HG03025 (cell line): ENCODE results near the gene SCML2.
"Not testable (repeated sequence)": the region's sequence is repeated elsewhere in the genome, so short reads cannot be mapped to it uniquely, and the experiment has no call there.

Experiments used
- ATAC-seq: cut with Tn5 transposase; IDR thresholded peaks from one replicate; pipeline ENCODE4 v1.9.1; 2021; ENCODE audit warnings: mild to moderate bottlenecking, moderate library complexity; ENCODE audit not compliant: unreplicated experiment, low FRiP score

SCML2 gene

DNA sequence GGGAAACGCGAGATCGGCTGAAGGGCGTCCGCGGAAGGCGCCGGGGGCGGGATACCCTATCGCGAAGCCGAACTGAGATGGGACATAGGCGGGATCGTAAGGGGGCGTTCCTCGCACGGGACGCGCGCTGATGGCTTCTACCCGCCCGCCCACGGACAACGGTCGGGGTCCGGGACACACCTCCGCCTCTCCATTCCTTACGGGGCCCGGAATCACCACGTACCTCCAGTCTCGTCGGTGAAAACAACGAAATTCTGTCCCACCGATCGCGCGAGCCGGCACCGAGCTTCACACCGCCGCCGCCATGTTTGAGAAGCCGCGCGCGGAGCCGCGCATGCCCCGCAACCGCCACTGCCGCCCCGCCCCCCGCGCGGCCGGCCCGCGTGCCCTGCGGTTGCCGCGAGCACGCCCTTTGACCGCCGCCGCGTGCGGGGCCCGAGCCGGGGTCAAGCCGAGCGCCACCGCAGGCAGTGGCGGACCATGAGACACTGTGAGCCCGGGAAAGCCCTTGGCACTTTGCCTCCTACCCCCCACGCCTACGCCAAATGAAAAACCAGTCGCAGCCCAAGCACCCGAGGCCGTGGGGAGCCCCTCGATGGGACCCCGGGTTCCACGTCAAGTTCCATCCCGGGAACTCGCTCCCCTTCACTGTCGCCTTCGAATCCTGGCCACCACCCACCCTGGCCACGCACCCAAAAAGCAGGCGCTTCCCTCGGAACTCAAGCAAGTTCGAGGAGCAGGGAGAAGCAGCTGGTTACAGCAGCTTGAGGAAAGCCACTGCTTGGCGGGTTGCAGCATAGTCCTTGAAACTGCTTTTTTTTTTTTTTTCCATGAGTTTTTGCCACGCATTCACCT is at the start of gene SCML2:
Gene SCML2 (minus strand): TSS at position 320 of the 855 bp plus-strand sequence. CDS start 20,617 bp downstream, outside the sequence.
- ATAC-seq = no peak

DNA sequence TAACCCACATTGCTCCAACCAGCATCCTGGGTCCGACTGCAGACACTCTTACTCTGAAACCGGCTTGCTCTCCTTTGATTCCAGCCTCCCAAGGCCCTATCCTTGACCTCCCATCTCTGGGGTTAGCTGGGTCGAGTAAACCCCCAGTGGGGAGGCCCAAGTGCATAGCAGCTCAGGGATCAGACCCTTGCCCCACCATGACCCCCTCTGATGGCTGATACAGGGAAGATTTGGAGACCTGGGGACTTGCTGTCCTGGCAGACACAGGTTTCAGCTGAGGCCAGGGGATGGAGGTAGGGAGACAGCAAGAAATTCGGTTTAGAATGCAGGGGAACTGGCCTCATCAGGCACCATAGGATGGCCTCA is 47.3 kb upstream of the SCML2 start:
- ATAC-seq = no peak

DNA sequence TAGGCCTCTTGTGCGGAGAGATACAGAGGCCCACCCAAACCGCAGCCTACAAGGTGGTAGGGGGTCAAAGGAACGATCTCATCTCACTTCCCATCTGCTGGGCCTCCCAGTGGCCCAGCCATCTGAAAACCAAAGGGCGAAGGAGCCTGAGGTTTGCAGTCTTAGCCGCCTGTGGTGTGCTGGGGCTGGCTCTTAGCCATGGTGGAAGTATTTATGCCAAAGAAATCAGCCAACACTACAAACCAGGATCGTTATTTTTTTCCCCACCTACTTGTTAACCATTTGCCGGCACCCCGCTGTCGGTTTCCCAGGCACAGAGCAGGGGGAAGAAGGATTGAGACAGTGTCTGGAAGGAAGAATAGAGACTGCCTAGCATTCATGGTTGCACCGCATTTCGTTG is 40.0 kb upstream of the SCML2 start:
- ATAC-seq = no peak

DNA sequence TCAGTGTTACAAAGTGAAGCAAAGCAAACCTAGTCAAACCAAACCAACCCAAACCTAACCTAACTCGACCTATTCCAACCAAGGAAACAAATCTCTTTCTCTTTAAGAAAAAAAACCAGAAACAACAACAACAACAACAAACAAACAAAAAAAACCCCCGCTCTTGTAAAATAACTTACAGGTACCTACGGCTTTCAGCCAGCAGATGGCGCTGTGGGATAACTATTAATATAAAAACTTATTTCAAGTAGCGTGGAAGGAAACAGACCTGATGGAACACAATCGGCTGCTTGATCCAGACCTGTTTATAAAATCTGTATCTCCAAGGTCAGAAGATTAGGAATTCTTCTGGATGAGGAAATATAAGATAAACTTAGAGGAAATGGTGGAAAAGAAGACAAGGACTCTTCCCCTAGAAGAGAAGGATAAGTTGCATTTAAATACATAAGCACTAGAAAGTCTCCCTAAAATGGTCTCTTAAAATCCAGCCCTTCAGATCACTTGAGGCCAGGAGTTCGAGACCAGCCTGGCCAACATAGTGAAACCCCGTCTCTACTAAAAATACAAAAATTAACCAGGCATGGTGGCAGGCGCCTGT is 36.6 kb upstream of the SCML2 start:
- no peak for ATAC-seq

DNA sequence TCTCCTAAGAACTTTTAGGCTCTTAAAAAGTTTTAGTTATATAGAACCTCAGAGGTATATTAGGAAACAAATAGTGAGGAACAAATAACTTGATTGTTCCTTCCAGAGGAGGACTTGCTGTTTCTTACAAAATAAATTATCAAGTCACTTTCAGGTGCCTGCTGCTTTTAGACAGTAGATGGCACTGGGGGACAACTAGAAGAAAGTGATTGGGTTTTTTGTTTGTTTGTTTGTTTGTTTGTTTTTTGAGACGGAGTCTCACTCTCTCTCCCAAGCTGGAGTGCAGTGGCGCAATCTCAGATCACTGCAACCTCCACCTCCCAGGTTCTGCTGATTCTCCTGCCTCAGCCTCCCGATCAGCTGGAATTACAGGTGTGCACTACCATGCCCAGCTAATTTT is 35.5 kb upstream of the SCML2 start:
- no peak for ATAC-seq

DNA sequence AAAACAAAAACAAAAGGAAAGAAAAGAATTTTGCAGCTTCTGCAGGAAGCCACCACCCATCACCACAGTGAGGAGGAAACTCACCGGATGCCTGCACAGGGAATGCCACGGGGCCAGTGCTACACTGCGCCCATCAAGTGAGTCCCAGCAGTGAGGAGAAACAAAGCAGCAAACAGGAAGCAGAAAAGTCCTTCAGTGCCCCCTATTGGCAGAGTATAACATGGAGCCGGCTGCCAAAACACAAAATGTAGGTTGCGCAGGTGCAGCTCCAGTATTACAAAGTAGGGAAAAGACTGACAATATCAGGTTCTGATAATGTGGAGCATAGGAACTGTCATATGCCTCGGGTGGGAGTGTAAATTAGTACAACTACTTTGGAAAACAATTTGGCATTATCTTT is 23.3 kb upstream of the SCML2 start:
- no peak for ATAC-seq

DNA sequence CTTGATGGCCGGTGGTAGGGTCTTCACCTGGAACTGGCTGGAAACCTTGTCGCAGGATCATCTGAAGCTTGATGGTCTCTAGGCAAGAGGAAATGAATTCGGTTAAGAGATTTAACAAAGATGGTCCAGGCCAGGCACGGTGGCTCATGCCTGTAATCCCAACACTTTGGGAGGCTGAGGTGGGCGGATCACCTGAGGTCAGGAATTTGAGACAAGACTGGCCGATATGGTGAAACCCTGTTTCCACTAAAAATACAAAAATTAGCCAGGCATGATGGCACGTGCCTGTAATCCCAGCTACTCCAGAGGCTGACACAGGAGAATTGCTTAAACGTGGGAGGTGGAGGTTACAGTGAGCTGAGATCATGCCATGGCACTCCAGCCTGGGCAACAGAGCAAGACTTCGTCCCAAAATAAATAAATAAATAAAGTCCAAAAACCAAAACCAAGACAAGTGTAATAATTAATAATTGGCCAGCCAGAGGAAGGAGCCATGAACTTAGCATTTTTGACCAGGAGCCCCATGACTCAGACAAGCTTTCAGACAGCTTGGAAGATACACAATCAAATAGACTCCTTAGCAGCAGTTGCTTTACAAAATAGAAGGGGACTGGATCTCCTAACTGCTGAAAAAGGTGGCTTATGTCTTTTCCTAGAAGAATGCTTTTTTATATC is 20.8 kb upstream of the SCML2 start:
- not testable (repeated sequence) for ATAC-seq

DNA sequence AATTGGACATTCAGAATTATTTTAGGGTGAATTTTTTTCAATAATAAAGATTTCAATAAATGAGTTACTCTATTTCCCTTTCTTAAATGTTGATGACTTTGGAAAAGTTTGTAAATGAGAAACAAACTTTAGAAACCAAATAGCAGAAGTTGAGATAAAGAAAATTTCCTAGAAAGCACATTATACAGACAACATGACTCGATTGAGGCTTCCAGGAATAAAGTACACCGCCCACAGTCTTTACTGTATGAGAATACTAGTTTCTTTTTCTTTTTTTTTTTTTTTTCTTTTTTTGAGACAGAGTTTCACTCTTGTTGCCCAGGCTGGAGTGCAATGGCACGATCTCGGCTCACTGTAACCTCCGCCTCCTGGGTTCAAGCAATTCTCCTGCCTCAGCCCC is 14.6 kb upstream of the SCML2 start:
- ATAC-seq = not testable (repeated sequence)

DNA sequence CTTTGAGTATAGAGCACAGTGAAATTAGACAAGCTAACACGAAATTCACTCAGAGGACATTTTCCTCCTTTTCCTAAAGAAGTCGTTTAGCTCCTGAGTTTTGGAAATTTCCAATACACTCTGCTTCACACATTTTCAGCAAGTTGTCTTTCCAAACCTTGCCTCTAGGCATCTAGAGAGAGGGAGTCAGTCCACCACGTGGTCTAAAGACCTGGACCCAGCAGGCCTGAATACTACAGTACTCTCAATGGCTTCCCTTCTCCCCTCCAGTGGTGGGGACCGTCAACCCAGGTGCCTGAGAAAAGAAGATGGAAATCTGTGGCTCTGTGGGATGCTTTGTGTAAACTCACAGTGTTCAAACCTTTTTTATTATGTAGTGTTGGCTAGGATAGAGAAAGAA is 13.9 kb upstream of the SCML2 start:
- ATAC-seq = no peak

DNA sequence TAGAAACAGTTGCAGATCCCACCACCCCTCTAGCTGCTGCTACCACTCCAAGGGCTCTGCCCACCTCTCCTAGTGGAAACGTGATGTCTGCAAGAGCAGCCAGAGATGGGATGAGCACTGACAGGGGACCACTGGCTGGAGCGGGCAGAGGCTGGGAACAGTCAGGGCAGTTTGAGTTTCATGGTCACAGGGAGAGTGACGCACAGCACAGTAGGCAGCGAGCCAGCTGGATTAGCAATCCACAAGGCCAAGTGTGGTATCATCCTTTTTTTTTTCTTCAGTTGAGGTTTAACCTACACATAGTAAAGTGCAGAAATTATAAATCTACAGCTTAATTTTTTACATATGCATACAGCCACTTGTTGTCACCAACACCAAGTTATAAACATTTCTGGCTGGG is 6.4 kb upstream of the SCML2 start:
- ATAC-seq = no peak

DNA sequence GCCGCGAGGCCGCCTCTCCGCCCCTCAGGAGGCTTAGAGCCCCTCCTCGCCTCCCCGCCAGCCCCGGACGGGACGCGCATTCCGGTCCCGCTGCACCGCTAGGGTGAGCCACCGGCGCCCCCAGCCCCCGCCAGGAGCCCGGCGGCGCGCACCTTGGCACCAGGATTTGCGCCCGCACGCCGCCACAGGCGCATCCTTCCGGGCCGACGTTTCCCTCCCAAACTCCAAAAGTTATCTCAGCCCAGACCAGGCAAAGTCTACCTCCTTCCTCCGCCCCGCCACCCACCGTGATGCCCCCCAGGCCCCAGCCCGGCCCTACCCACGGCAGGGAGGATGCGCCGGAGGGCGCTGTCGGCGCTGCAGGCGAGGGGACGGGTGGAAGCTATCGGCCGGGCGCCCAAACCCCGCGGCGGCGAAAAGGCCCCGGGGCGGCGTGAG is 538 bp downstream of the SCML2 start:
- no peak for ATAC-seq

DNA sequence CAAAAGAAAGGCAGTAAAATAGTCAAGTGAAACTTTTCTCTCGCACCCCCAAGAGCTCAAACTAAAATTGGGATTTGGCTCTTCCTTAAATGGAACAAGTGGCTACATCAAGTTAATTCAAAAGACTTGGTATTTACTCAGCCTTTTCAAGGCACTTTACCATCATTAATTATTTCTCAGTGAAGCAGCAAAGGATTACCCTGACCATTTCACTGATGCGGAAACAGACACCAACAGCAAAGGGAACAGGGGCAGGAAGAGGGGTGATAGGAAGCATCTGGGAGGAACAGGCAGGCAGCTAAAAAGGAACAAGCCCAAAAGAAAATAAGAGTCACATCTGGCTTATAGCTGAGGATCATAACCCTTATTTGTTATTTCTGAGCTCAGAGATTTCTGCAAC is 2.7 kb downstream of the SCML2 start:
- ATAC-seq = no peak

DNA sequence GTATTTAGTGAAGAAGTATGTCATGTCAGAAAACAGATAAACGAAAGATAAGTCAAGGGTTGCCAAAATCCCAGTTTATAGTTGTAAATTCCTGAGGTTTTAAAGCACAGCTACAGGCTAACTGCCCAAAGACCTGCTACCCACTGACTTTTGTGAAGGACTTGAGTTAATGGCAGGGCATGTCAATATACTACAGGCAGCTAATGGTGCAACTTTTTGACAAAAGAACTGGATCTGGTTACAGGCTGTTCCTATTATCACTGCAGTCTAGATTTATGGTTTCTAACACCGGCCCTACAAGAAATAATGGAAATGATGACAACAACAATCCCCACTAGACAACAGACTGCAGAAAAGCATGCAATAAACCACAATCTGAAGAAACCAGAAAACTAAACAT is 6.4 kb downstream of the SCML2 start:
- no peak for ATAC-seq

DNA sequence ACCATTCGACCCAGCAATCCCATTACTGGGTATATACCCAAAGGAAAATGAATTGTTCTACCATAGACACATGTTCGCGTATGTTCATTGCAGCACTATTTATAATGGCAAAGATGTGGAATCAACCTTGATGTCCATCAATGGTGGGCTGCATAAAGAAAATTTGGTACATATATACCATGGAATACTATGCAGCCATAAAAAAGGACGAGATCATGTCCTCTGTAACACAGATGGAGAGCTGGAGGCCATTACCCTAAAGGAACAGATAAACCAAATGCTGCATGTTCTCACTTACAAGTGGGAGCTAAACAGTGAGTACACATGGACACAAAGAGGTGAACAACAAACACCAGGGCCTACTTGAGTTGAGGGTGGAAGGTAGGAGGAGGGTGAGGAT is 45.1 kb downstream of the SCML2 start:
- no peak for ATAC-seq

DNA sequence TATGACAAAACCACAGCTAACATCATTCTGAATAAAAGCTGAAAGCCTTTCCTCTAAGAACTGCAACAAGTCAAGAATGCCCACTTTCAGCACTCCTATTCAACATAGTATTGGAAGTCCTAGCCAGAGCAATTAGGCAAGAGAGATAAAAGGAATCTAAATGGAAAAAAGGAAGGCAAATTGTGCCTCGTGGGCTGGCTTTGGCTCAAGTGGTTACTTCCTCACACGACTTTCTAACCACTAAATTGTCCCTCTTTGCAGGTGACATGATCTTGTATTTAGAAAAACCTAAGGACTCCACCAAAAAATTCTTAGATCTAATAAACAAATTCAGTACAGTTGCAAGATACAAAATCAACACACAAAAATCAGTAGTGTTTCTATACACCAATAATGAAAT is 57.2 kb downstream of the SCML2 start:
- no peak for ATAC-seq

DNA sequence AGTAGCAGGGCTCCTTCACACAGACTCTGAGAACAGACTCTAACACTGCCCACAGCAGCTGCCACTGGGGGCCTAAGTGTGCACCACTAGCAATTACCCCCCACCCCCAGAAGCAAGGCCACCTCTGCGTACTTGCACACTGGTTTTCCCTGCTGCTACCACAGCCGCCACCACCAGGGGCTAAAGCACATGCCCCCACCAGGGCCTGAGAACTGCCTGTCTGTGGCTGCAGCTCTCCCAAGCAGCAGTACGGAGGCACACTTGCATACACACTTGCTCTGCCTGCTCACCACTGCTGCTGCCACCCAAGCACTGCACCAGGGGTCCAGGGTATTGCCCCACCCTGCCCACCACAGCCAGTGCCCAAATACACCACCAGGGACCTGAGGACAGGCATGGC is 59.6 kb downstream of the SCML2 start:
- no peak for ATAC-seq

DNA sequence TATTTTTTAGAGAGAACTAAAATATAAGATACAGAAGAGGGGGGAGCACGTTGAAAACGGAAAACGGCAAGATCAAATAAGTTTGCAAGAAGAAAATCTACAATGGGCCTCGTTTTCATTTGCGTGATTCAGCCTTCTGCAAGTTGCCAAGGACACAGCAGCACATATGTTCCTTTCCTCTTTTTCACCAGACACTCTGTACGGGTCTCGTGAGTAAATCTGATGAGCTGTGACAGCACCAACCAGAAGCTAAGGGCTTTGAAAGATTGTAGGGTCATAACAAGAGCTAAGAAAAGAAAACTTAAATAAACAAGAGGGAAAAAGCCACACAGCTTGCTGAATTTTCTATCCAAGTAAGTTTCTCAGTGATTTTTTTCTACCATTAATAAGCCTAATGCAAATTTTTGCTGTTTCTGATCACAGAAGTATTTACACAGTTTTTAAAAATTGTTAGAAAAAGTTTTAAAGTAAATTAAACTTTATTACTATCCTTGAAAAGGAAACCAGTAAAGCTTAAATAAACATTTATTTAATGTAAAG is 63.4 kb downstream of the SCML2 start:
- no peak for ATAC-seq

DNA sequence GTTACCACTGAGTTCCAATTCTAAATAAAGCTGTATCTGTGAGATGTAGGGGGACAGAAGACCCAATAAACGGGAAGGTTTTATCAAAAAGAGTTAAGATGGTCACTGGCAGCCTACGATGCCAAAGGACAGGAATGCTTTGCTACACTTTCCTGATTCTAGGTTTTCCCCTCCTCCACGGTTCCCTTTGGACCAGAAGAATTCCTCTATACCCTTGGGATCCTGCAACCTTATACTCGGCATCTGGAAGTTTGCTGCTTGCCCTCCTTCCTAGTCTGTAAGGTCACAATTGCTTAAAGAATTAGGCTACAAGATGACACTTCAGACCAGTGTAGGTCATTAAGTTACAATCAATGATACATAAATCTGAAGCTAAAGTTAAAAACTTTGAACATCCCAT is 64.3 kb downstream of the SCML2 start:
- ATAC-seq = no peak

DNA sequence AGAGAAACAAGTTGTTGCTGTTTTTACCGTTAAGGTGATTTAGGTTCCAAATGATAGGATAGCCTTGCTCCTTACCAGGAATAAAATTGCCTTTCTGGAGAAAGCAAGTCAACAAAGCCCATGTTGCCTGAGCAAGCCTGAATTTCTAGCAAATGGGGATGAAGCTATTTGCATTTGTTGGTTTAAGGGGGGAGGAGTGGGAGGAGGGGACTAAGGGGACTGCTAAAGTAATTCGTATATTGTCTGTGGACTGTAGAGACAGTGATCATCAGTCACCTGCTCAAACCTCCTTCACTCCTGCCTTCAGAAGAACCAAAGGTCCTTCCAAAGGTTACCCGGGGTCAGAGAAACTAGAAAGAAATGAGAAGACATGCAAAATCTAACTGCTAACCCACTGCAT is 65.8 kb downstream of the SCML2 start:
- no peak for ATAC-seq

DNA sequence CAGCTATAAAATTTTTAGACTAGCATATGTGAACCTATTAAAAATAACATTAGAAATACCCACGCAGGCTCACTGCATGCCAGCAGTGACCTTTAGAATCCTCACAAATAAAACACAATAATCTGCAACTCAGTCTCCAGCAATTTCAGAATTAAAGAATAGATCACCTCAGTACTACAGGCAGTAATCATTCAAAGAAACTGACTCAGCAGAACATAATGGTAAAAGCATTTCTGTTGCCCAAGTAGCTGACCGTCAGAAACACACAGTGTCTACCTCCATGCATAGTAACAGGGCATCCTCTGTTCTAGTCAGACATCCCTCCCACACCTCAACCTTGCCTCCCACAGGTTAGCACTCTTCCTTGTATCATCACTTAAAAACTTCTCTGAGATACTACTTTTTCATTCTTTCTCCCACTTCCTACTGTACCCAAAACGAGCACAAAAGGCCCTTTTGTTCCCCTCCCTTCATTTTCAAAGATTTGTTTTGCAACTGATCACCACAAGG is 68.1 kb downstream of the SCML2 start:
- ATAC-seq = no peak

DNA sequence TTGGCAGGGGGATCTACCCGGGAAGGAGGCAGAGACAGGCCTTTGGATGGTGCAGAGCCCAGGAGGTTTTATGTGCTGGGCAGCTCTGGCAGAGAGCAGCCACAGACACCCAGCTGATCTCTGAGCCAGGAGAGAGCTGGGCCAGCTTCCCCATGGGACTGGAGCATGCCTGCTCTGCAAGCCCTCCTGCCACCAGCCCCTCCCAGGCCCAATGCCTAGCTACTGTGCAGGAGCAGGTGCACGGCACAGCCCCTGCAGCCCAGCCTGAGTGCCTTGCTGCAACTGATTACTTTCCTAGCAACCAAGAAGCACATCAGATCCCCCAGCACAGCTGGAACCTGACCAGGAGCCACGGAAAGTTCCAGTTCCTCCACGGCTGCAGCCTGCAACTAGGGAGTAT is 76.0 kb downstream of the SCML2 start:
- ATAC-seq = no peak
